ENCODE data around the gene DENND10. TPM values are rescaled to one million over a fixed set of nuclear protein-coding genes. Genes with fewer than 3 reads are reported as not detected.
"Not testable (repeated sequence)": the region's sequence is repeated elsewhere in the genome, so short reads cannot be mapped to it uniquely, and the experiment has no call there.

Gene DENND10
- 76.1 and 82.3 TPM in 2 replicates for total RNA-seq

- peak; percentile 26 for DNase-seq (ENCODE audit: low read depth)
These were observed at the start of gene DENND10 for GRCh38 chr10:119103903-119104653. Gene DENND10 (plus strand): TSS chr10:119104113. CDS start chr10:119104143, 30 bp downstream.

- no peak for DNase-seq (ENCODE audit: low read depth)
These were observed 48.4 kb upstream of the DENND10 start for GRCh38 chr10:119055472-119055871.

- no peak for DNase-seq (ENCODE audit: low read depth)
These were observed 45.9 kb upstream of the DENND10 start for GRCh38 chr10:119058010-119058409.

GRCh38 chr10:119059557-119059956, 44.4 kb upstream of the DENND10 start:
- no peak for DNase-seq (ENCODE audit: low read depth)

- DNase-seq (ENCODE audit: low read depth) = no peak
These were observed 43.8 kb upstream of the DENND10 start for GRCh38 chr10:119060107-119060506.

GRCh38 chr10:119061352-119061751, 42.6 kb upstream of the DENND10 start:
- DNase-seq (ENCODE audit: low read depth) = no peak

- no peak for DNase-seq (ENCODE audit: low read depth)
These were observed 42.0 kb upstream of the DENND10 start for GRCh38 chr10:119061926-119062325.

GRCh38 chr10:119070395-119071165, 33.3 kb upstream of the DENND10 start:
- no peak for DNase-seq (ENCODE audit: low read depth)

GRCh38 chr10:119073584-119073983, 30.3 kb upstream of the DENND10 start:
- DNase-seq (ENCODE audit: low read depth) = no peak

GRCh38 chr10:119078422-119079179, 25.3 kb upstream of the DENND10 start:
- no peak for DNase-seq (ENCODE audit: low read depth)

GRCh38 chr10:119079599-119080520, 24.1 kb upstream of the DENND10 start:
- DNase-seq (ENCODE audit: low read depth) = peak; percentile 56

GRCh38 chr10:119080521-119081259, 23.2 kb upstream of the DENND10 start, which contains the start of gene EIF3A:
Gene EIF3A (minus strand): TSS chr10:119080817. CDS start chr10:119080676, 141 bp downstream.
- peak; percentile 76 for DNase-seq (ENCODE audit: low read depth)

- DNase-seq (ENCODE audit: low read depth) = no peak
These were observed 19.0 kb upstream of the DENND10 start for GRCh38 chr10:119084896-119085295.

- DNase-seq (ENCODE audit: low read depth) = no peak
These were observed 16.5 kb upstream of the DENND10 start for GRCh38 chr10:119087271-119087882.

- DNase-seq (ENCODE audit: low read depth) = no peak
These were observed 13.7 kb upstream of the DENND10 start for GRCh38 chr10:119090026-119090795.

- peak; percentile 74 for DNase-seq (ENCODE audit: low read depth)
These were observed 12.9 kb upstream of the DENND10 start for GRCh38 chr10:119090968-119091367.

- no peak for DNase-seq (ENCODE audit: low read depth)
These were observed 8.3 kb upstream of the DENND10 start for GRCh38 chr10:119095640-119096039.

- not testable (repeated sequence) for DNase-seq (ENCODE audit: low read depth)
These were observed 7.1 kb upstream of the DENND10 start for GRCh38 chr10:119096641-119097415.
